Transverse colon (tissue), 4 donors: ENCODE data around the gene ENPP1. TPM values are rescaled to one million over a fixed set of nuclear protein-coding genes. Genes with fewer than 3 reads are reported as not detected.

Source experiments
- DNase-seq: peaks from one replicate; pipeline ENCODE4 v3.0.0-alpha.2; 2019
- H3K27ac ChIP-seq, 4 donors: fragments of 200-600 bp; sonication (generic); 2 replicates each; pipeline ENCODE4 v1.5.1; 2016 to 2018; ENCODE audit warnings: inconsistent platforms in 4 of 4
- H3K27me3 ChIP-seq: fragments of 200-600 bp; sonication (generic); 2 replicates; pipeline ENCODE4 v1.5.1; 2017; ENCODE audit warnings: inconsistent platforms
- H3K36me3 ChIP-seq, 4 donors: fragments of 200-600 bp; sonication (generic); 2 replicates each; pipeline ENCODE4 v1.5.1; 2017 to 2019; ENCODE audit warnings: inconsistent platforms in 4 of 4
- H3K4me1 ChIP-seq, 4 donors: fragments of 200-600 bp; sonication (generic); 2 replicates each; pipeline ENCODE4 v1.5.1; 2017 to 2020; ENCODE audit warnings: inconsistent platforms in 4 of 4
- H3K4me3 ChIP-seq, 4 donors: fragments of 200-600 bp; sonication (generic); 1 replicate in 1 of 4; 2 replicates in 3 of 4; pipeline versions ENCODE4 v1.5.1 to v1.6.1; 2017 to 2019; ENCODE audit warnings: inconsistent platforms in 4 of 4
- H3K9me3 ChIP-seq, 2 donors: fragments of 200-600 bp; sonication (generic); 2 replicates each; pipeline ENCODE4 v1.5.1; 2017 to 2019; ENCODE audit warnings: inconsistent platforms in 2 of 2
- CTCF ChIP-seq, 5 experiments: fragments of 200-600 bp in 3 of 5; fragments of 450-650 bp in 2 of 5; sonication (generic) in 3 of 5; IDR thresholded peaks; 1 replicate in 2 of 5; 2 replicates in 3 of 5; pipeline ENCODE4 v1.5.1; 2016 to 2017; ENCODE audit warnings: antibody characterized with exemption in 5 of 5, inconsistent platforms in 3 of 5, mild to moderate bottlenecking in 2 of 5, moderate library complexity in 1 of 5
- EP300 ChIP-seq: sonication (generic); formaldehyde crosslinking; IDR thresholded peaks from one replicate; pipeline ENCODE4 v1.6.1; 2017; ENCODE audit warnings: antibody characterized with exemption, low read depth
- POLR2A ChIP-seq: fragments of 450-650 bp; IDR thresholded peaks from one replicate; pipeline ENCODE4 v1.6.1; 2016; ENCODE audit warnings: antibody characterized with exemption, mild to moderate bottlenecking, moderate library complexity
- POLR2AphosphoS5 ChIP-seq, 3 donors: sonication (generic); formaldehyde crosslinking; IDR thresholded peaks; one replicate each; pipeline ENCODE4 v1.6.1; 2016; ENCODE audit warnings: antibody characterized with exemption in 3 of 3
- WGBS, 2 donors: methylation state at CpG; one replicate each; pipeline ENCODE4 v1.1.5; 2018; ENCODE audit warnings: low coverage in 1 of 2; 5-methylcytosine and 5-hydroxymethylcytosine counted together
- in situ Hi-C, 4 donors: fragments of 200-750 bp; cut with MboI; loops; one replicate each; pipeline versions ENCODE4 v1.15.0 to v1.15.1; 2017; ENCODE audit warnings: low sequenced_read_pairs in 3 of 4, low pct_ligation_motif_present in 1 of 4, low pct_unique_long_range_greater_than_20kb in 1 of 4
- intact Hi-C: fragments of 100-400 bp; cut with DNase I; formaldehyde crosslinking; loops from one replicate; pipeline ENCODE4 v1.15.1; 2023; ENCODE audit warnings: low total_unique reads
- total RNA-seq, 4 donors: library from RNA; depleted of rRNA; stranded (reverse); fragments of >200 nt; gene quantifications; one replicate each; pipeline ENCODE4 v1.1.0, GENCODE V29; 2016

ENPP1 gene
- total RNA-seq, 4 donors from 2014 or later: 3.4 to 24.0 (median 22.8) TPM

GRCh38 chr6:131780600-131780999 is 27.2 kb upstream of the ENPP1 start:
- in situ Hi-C loops (loop anchor here in 2 of 4 donors (10.0 kb wide), 1 partner anchor 134 kb away; no protein-coding TSS in a partner anchor), intact Hi-C loops (no loop called here)
- no peak for DNase-seq
- Histone ChIP-seq H3K36me3 (no peaks in the 10 kb centered on the region), H3K4me3 (no peak overlapping the region), H3K27me3 (no peaks in the 10 kb centered on the region), H3K27ac (no peak overlapping the region), H3K9me3 (no peaks in the 10 kb centered on the region), H3K4me1 (peaks cover 0 to 6% (median 2%) of the 10 kb centered on the region in 4 donors)
- no peak for TF ChIP-seq CTCF (IDR thresholded peaks at IDR 0.05)
- TF ChIP-seq EP300: no peak
- TF ChIP-seq POLR2A: no peak
- no peak for TF ChIP-seq POLR2AphosphoS5 (IDR thresholded peaks at IDR 0.05)
- WGBS, 2 donors: 90 to 95% methylated on average over 7 to 11 of the region's 11 CpGs

GRCh38 chr6:131781687-131782086 is 26.1 kb upstream of the ENPP1 start:
- Histone ChIP-seq H3K36me3 (no peaks in the 10 kb centered on the region), H3K27me3 (no peaks in the 10 kb centered on the region), H3K4me1 (peaks cover 0 to 4% (median 0%) of the 10 kb centered on the region in 4 donors), H3K4me3 (no peak overlapping the region), H3K9me3 (no peaks in the 10 kb centered on the region), H3K27ac (no peak overlapping the region)
- in situ Hi-C loops (loop anchor here in 2 of 4 donors (10.0 kb wide), 1 partner anchor 133 kb away; no protein-coding TSS in a partner anchor), intact Hi-C loops (no loop called here)
- WGBS, 2 donors: 62 to 82% methylated on average over 3 of the region's 3 CpGs
- no peak for TF ChIP-seq EP300
- no peak for TF ChIP-seq POLR2AphosphoS5 (IDR thresholded peaks at IDR 0.05)
- no peak for TF ChIP-seq CTCF (IDR thresholded peaks at IDR 0.05)
- no peak for TF ChIP-seq POLR2A
- DNase-seq: no peak

GRCh38 chr6:131782764-131783163 is 25.1 kb upstream of the ENPP1 start:
- 64 to 83% methylated on average over 1 of the region's 1 CpG for WGBS, 2 donors
- intact Hi-C loops: no loop called here

GRCh38 chr6:131784561-131784960 is 23.3 kb upstream of the ENPP1 start:
- no peaks in the 10 kb centered on the region for H3K36me3 ChIP-seq
- no peaks in the 10 kb centered on the region for H3K4me1 ChIP-seq
- no peaks in the 10 kb centered on the region for H3K27me3 ChIP-seq
- in situ Hi-C loops: loop anchor here in 2 of 4 donors (10.0 kb wide), 1 partner anchor 130 kb away; no protein-coding TSS in a partner anchor
- H3K9me3 ChIP-seq: no peaks in the 10 kb centered on the region
- WGBS, 2 donors: 72% methylated on average over 1 of the region's 1 CpG; no CpG with 5 or more reads in 1 of the 2 donors
- no peak for DNase-seq
- TF ChIP-seq POLR2AphosphoS5 (IDR thresholded peaks at IDR 0.05) (no peak), POLR2A (no peak), EP300 (no peak), CTCF (IDR thresholded peaks at IDR 0.05) (no peak)
- no peak overlapping the region for H3K4me3 ChIP-seq
- no peak overlapping the region for H3K27ac ChIP-seq
- intact Hi-C loops: no loop called here

More at GRCh38 chr6:131782764-131783163, 25.1 kb upstream of the ENPP1 start:
- H3K27ac ChIP-seq: no peak overlapping the region
- no peaks in the 10 kb centered on the region for H3K4me1 ChIP-seq
- peak; percentile 26 for DNase-seq
- TF ChIP-seq POLR2AphosphoS5 (IDR thresholded peaks at IDR 0.05): no peak
- TF ChIP-seq CTCF (IDR thresholded peaks at IDR 0.05): peak; percentile 6 to 47 (median 32)
- no peaks in the 10 kb centered on the region for H3K9me3 ChIP-seq
- H3K36me3 ChIP-seq: no peaks in the 10 kb centered on the region
- no peak overlapping the region for H3K4me3 ChIP-seq
- in situ Hi-C loops: loop anchor here in 2 of 4 donors (10.0 kb wide), 1 partner anchor 132 kb away; no protein-coding TSS in a partner anchor
- no peaks in the 10 kb centered on the region for H3K27me3 ChIP-seq
